ENCODE results near the gene HES5. TPM values are rescaled to one million over a fixed set of nuclear protein-coding genes. Genes with fewer than 3 reads are reported as not detected.

HES5 gene
- total RNA-seq, 1 experiment from 2014 or later = not detected

GRCh38 chr1:2488688-2489087, 41.4 kb downstream of the HES5 start:
- TF ChIP-seq CTCF (conservative IDR thresholded peaks at IDR 0.05) = no peak
- H3K4me2 ChIP-seq (ENCODE audit: insufficient read depth, insufficient read length, low read length) = no peak overlapping the region
- H4K91ac ChIP-seq (ENCODE audit: insufficient read length, low read depth, low read length) = no peak overlapping the region
- H4K5ac ChIP-seq (ENCODE audit: insufficient read length, low read depth, low read length) = no peak overlapping the region
- H4K8ac ChIP-seq (replicated peaks; ENCODE audit: insufficient read length, low read depth, low read length) = no peak overlapping the region
- no peaks in the 10 kb centered on the region for H3K27me3 ChIP-seq (ENCODE audit: insufficient read depth, low read length)
- no peak overlapping the region for H2BK5ac ChIP-seq (ENCODE audit: insufficient read length, low read length)
- no peak overlapping the region for H3K56ac ChIP-seq (ENCODE audit: insufficient read length, low read depth, low read length)
- H2AK5ac ChIP-seq (ENCODE audit: insufficient read length, low read length) = no peak overlapping the region
- no peak overlapping the region for H2BK12ac ChIP-seq (ENCODE audit: insufficient read length, low read depth, low read length)
- Mint-ChIP-seq H3K9me3 (peaks cover 14 to 16% of the 10 kb centered on the region in 2 experiments), H3K4me3 (no peak overlapping the region; a peak in 1 of 5 replicates), H3K36me3 (ENCODE audit: insufficient read depth in 1 of 3, low read depth in 3 of 3) (0 out of 7 replicates have a peak, but pooled peaks cover 0 to 8% (median 0%) of the 10 kb centered on the region in 3 experiments), H3K4me1 (0 out of 4 replicates have a peak, but pooled peaks cover 0 to 3% of the 10 kb centered on the region in 2 experiments), H3K27ac (no peak overlapping the region; a peak in 1 of 7 replicates), H3K27me3 (ENCODE audit: low read depth) (peaks cover 39% of the 10 kb centered on the region)
- no peaks in the 10 kb centered on the region for H3K9me3 ChIP-seq (ENCODE audit: control insufficient read depth, low read depth, low read length)
- H3K4me1 ChIP-seq (ENCODE audit: insufficient read depth, low read length) = no peaks in the 10 kb centered on the region
- H2BK20ac ChIP-seq (ENCODE audit: low read depth, low read length, poor library complexity, severe bottlenecking) = no peak overlapping the region
- no peak overlapping the region for H3K4ac ChIP-seq (ENCODE audit: low read depth, low read length)
- no peak overlapping the region for H3K18ac ChIP-seq (ENCODE audit: insufficient read length, low read depth, low read length)
- no peak overlapping the region for H3K23ac ChIP-seq (ENCODE audit: insufficient read length, low read depth, low read length)
- DNase-seq = no peak
- H3K23me2 ChIP-seq (ENCODE audit: insufficient read length, low read depth, low read length, poor library complexity, severe bottlenecking) = no peaks in the 10 kb centered on the region
- no peak overlapping the region for H2BK15ac ChIP-seq (ENCODE audit: low read depth, low read length)
- H3K9ac ChIP-seq (ENCODE audit: extremely low read depth, insufficient read length, low read length) = no peak overlapping the region
- no peak overlapping the region for H3T11ph ChIP-seq (ENCODE audit: low read length)
- no peak overlapping the region for H3K14ac ChIP-seq (ENCODE audit: insufficient read depth, low read length)
- H2BK120ac ChIP-seq (ENCODE audit: low read depth, low read length, poor library complexity, severe bottlenecking) = no peak overlapping the region
- H4K20me1 ChIP-seq (ENCODE audit: control insufficient read depth, insufficient read depth, insufficient read length) = no peaks in the 10 kb centered on the region
- no CpG with 5 or more reads among the region's 2 CpGs for WGBS (ENCODE audit: extremely low coverage, insufficient read length, low lambda C conversion rate)
- no peaks in the 10 kb centered on the region for H3K79me1 ChIP-seq (ENCODE audit: insufficient read depth, low read depth, low read length, poor library complexity, severe bottlenecking)
- no peaks in the 10 kb centered on the region for H3K79me2 ChIP-seq (ENCODE audit: insufficient read depth, low read length)
- no peak overlapping the region for H2AFZ ChIP-seq (ENCODE audit: low read length)
- no peak overlapping the region for H3K27ac ChIP-seq (ENCODE audit: insufficient read length, low read depth, low read length)
